DND-41 (cell line): ENCODE measurements around the gene TAS1R3.

ENCODE experiments used
- ATAC-seq: fragments of 200-7000 bp; cut with Tn5 transposase; 3 replicates; pipeline ENCODE4 v1.9.1; 2021; ENCODE audit warnings: low read depth; ENCODE audit not compliant: insufficient read depth
- DNase-seq: peaks from one replicate; pipeline ENCODE4 v3.0.0-alpha.2; 2020
- H2AFZ ChIP-seq: 2 replicates; pipeline ENCODE4 v1.6.0; 2012; ENCODE audit warnings: low read depth, low read length
- H3K27ac ChIP-seq: 2 replicates; pipeline ENCODE4 v1.5.1; 2012; ENCODE audit warnings: low read length, inconsistent platforms
- H3K27me3 ChIP-seq: fragments of 200-600 bp; sonication (generic); 2 replicates; pipeline ENCODE4 v1.6.0; 2012; ENCODE audit warnings: low read length, mild to moderate bottlenecking, inconsistent platforms; ENCODE audit not compliant: insufficient read depth, poor library complexity
- H3K36me3 ChIP-seq: 2 replicates; pipeline ENCODE4 v1.5.1; 2012; ENCODE audit warnings: low read length, inconsistent platforms; ENCODE audit not compliant: insufficient read depth
- H3K4me1 ChIP-seq: 2 replicates; pipeline ENCODE4 v1.5.1; 2012; ENCODE audit warnings: mild to moderate bottlenecking, low read length; ENCODE audit not compliant: insufficient read depth
- H3K4me2 ChIP-seq: 2 replicates; pipeline ENCODE4 v1.6.0; 2012; ENCODE audit warnings: mild to moderate bottlenecking, moderate library complexity, low read length, inconsistent platforms; ENCODE audit not compliant: insufficient read depth
- H3K4me3 ChIP-seq, 2 experiments: fragments of 200-600 bp in 1 of 2; shearing (Covaris generic) in 1 of 2; 2 replicates each; pipeline ENCODE4 v1.5.1; 2012 to 2016; ENCODE audit warnings: inconsistent platforms in 2 of 2, low read length in 2 of 2, mild to moderate bottlenecking in 2 of 2, low read depth in 1 of 2, moderate library complexity in 1 of 2
- H3K79me2 ChIP-seq: 2 replicates; pipeline ENCODE4 v1.6.0; 2012; ENCODE audit warnings: low read length, inconsistent platforms; ENCODE audit not compliant: insufficient read depth
- H3K9ac ChIP-seq: 2 replicates; pipeline ENCODE4 v1.6.0; 2012; ENCODE audit warnings: low read depth, mild to moderate bottlenecking, inconsistent platforms, low read length, moderate library complexity
- H3K9me3 ChIP-seq: 2 replicates; pipeline ENCODE4 v1.5.1; 2012; ENCODE audit warnings: low read length, moderate library complexity, mild to moderate bottlenecking, inconsistent platforms; ENCODE audit not compliant: insufficient read depth, severe bottlenecking
- H4K20me1 ChIP-seq: 2 replicates; pipeline ENCODE4 v1.6.0; 2012; ENCODE audit warnings: low read length; ENCODE audit not compliant: insufficient read depth
- EZH2 ChIP-seq: IDR thresholded peaks from 3 replicates; pipeline ENCODE4 v1.6.1; 2012; ENCODE audit warnings: borderline replicate concordance, low read depth, mild to moderate bottlenecking, moderate library complexity, low read length, inconsistent platforms; ENCODE audit not compliant: severe bottlenecking
- TF ChIP-seq, protein P1 (sequence below): IDR thresholded peaks from 2 replicates; pipeline ENCODE4 v1.5.1; 2012; ENCODE audit warnings: borderline replicate concordance, low read length, moderate library complexity, mild to moderate bottlenecking; ENCODE audit not compliant: poor library complexity, severe bottlenecking; ENCODE audit errors: extremely low read depth

The TAS1R3 gene

DNA sequence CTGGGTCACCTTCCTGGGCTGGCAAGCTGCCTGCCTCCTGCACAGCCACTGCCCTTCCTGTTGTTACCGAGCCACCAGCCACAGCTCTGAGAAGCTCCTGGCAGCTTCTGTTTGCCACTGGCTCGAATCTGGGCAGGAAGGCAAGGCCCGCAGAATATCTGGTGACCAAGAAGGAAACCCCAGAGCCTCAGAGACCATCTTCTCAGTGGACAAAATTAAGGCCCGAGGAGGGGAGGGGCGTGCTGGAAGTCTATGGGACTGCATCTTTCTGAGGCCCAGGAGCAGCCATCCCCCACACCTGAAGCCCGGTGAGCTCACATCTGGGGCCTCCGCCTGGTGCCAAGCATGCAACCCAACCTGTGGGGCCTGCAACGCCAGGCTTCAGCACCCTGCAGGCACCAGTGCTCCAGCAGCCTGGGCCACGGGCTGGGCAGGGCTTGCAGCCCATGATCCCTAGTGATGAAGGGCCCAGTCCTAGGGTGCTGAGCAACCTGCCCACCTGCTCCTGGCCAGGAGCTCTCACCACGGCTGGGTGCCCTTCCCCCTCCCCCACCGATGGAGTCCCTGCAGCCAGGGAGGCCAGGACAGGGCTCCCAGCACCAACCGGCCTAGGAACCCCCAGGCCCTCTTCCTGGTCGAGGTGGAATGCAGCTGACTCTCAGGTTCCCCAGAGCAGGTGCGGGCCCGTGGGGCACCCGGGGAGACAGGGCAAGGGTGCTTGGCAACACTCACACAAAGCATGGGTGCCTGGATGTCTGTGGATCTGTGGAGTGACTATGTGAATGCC is 5.6 kb upstream of the TAS1R3 start:
- ATAC-seq (0 out of 3 replicates have a peak, but pooled peaks have one; percentile 0), DNase-seq (no peak)
- Histone ChIP-seq H3K27me3 (no peaks in the 10 kb centered on the region), H3K27ac (peak overlapping the region; percentile 75), H3K9me3 (no peaks in the 10 kb centered on the region), H4K20me1 (peaks cover 69% of the 10 kb centered on the region), H3K4me3 (peak overlapping the region; percentile 76 to 99; a peak in 3 of 4 replicates), H3K4me2 (peak overlapping the region; percentile 100), H3K4me1 (peaks cover 48% of the 10 kb centered on the region), H3K9ac (peak overlapping the region; percentile 91), H3K36me3 (peaks cover 44% of the 10 kb centered on the region), H3K79me2 (peaks cover 59% of the 10 kb centered on the region), H2AFZ (peak overlapping the region; percentile 90; the same call in 1 of the 2 replicates)
- no peak for TF ChIP-seq EZH2
- TF ChIP-seq, protein P1, sequence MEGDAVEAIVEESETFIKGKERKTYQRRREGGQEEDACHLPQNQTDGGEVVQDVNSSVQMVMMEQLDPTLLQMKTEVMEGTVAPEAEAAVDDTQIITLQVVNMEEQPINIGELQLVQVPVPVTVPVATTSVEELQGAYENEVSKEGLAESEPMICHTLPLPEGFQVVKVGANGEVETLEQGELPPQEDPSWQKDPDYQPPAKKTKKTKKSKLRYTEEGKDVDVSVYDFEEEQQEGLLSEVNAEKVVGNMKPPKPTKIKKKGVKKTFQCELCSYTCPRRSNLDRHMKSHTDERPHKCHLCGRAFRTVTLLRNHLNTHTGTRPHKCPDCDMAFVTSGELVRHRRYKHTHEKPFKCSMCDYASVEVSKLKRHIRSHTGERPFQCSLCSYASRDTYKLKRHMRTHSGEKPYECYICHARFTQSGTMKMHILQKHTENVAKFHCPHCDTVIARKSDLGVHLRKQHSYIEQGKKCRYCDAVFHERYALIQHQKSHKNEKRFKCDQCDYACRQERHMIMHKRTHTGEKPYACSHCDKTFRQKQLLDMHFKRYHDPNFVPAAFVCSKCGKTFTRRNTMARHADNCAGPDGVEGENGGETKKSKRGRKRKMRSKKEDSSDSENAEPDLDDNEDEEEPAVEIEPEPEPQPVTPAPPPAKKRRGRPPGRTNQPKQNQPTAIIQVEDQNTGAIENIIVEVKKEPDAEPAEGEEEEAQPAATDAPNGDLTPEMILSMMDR: no peak

DNA sequence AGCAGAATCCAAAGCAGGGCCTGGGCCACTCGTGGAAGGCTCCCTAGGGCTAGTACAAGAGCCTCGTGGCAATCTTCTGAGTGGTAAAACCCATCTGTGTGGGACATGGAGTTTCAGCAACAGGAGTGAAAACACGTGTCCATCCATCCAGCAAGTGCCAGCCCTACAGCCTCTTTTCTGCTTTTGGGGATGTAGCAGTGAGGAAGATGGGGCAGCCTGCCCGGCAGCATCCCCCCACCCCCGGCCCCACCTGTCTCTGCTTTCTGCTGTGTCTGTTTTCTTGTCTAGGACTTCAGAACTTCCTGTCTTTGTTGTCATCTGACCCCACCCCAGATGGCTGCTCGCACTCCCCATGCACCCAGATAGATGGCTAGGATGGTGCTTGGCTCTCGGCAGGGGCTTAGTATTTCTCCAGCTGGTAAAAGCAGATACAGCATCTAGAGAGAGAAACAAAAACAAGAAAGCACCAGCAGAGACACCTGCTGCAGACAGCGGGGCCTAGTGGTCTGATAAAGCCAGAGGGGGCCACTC is 4.9 kb upstream of the TAS1R3 start:
- no peak for TF ChIP-seq EZH2
- TF ChIP-seq, protein P1: no peak
- H3K9ac ChIP-seq: peak overlapping the region; percentile 91
- peaks cover 62% of the 10 kb centered on the region for H4K20me1 ChIP-seq
- no peaks in the 10 kb centered on the region for H3K27me3 ChIP-seq
- no peaks in the 10 kb centered on the region for H3K9me3 ChIP-seq
- H3K79me2 ChIP-seq: peaks cover 53% of the 10 kb centered on the region
- H2AFZ ChIP-seq: no peak overlapping the region
- H3K36me3 ChIP-seq: peaks cover 37% of the 10 kb centered on the region
- DNase-seq (no peak), ATAC-seq (no peak)
- H3K27ac ChIP-seq: no peak overlapping the region
- peak overlapping the region in 1 of 2 experiments; percentile 99; a peak in 2 of 4 replicates for H3K4me3 ChIP-seq
- H3K4me1 ChIP-seq: peaks cover 42% of the 10 kb centered on the region
- peak overlapping the region; percentile 100 for H3K4me2 ChIP-seq

DNA sequence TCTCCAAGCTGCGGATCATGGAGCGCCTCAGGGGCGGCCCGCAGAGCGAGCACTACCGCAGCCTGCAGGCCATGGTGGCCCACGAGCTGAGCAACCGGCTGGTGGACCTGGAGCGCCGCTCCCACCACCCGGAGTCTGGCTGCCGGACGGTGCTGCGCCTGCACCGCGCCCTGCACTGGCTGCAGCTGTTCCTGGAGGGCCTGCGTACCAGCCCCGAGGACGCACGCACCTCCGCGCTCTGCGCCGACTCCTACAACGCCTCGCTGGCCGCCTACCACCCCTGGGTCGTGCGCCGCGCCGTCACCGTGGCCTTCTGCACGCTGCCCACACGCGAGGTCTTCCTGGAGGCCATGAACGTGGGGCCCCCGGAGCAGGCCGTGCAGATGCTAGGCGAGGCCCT is 3.8 kb upstream of the TAS1R3 start:
- no peak overlapping the region for H3K4me3 ChIP-seq
- H3K4me2 ChIP-seq: no peak overlapping the region
- H3K4me1 ChIP-seq: peaks cover 30% of the 10 kb centered on the region
- H4K20me1 ChIP-seq: peaks cover 57% of the 10 kb centered on the region
- no peak for DNase-seq
- H3K79me2 ChIP-seq: peaks cover 41% of the 10 kb centered on the region
- H3K9me3 ChIP-seq: no peaks in the 10 kb centered on the region
- no peak overlapping the region for H2AFZ ChIP-seq
- H3K27me3 ChIP-seq: no peaks in the 10 kb centered on the region
- no peak overlapping the region for H3K27ac ChIP-seq
- no peak overlapping the region for H3K9ac ChIP-seq
- ATAC-seq: no peak
- peaks cover 27% of the 10 kb centered on the region for H3K36me3 ChIP-seq
- no peak for TF ChIP-seq EZH2
- TF ChIP-seq, protein P1: no peak
